Suppressor macrophage treated with lipopolysaccharide for 1 hour (primary cell): ENCODE measurements around the gene BICRA.
A peak's percentile ranks its signal among the peaks of the same experiment; 100 is the strongest.
"Not testable (repeated sequence)": the region's sequence is repeated elsewhere in the genome, so short reads cannot be mapped to it uniquely, and the experiment has no call there.

Source experiments
- DNase-seq, 3 donors: peaks; one replicate each; pipeline ENCODE4 v3.0.0-alpha.2; 2020 to 2022

Gene BICRA

GRCh38 chr19:47608969-47609905 is at the start of gene BICRA:
Gene BICRA (plus strand): TSS chr19:47609134. CDS start chr19:47673575, 64,441 bp downstream.
- DNase-seq = peak; percentile 84 to 94 (median 90)

- no peak for DNase-seq
These were observed 47.9 kb upstream of the BICRA start for GRCh38 chr19:47560999-47561398.

- no peak for DNase-seq
These were observed 47.4 kb upstream of the BICRA start for GRCh38 chr19:47561440-47562057.

- no peak for DNase-seq
These were observed 44.9 kb upstream of the BICRA start for GRCh38 chr19:47564081-47564480.

- no peak for DNase-seq
These were observed 39.6 kb upstream of the BICRA start for GRCh38 chr19:47569331-47569730.

- no peak for DNase-seq
These were observed 36.3 kb upstream of the BICRA start for GRCh38 chr19:47572635-47573034.

- DNase-seq = peak; percentile 60 to 78 (median 74)
These were observed 35.6 kb upstream of the BICRA start, which contains the start of gene ZNF541 for GRCh38 chr19:47573071-47574026. Gene ZNF541 (minus strand): TSS chr19:47573148. CDS start chr19:47555856, 17,292 bp downstream.

- no peak for DNase-seq
These were observed 28.5 kb upstream of the BICRA start for GRCh38 chr19:47580397-47580796.

- no peak for DNase-seq
These were observed 27.2 kb upstream of the BICRA start for GRCh38 chr19:47581605-47582319.

GRCh38 chr19:47582320-47582909 is 26.5 kb upstream of the BICRA start:
- DNase-seq = no peak

GRCh38 chr19:47583161-47583560 is 25.8 kb upstream of the BICRA start:
- not testable (repeated sequence) for DNase-seq

GRCh38 chr19:47587295-47587694 is 21.6 kb upstream of the BICRA start:
- DNase-seq = no peak

GRCh38 chr19:47589824-47590223 is 19.1 kb upstream of the BICRA start:
- no peak for DNase-seq

- DNase-seq = no peak
These were observed 15.1 kb upstream of the BICRA start for GRCh38 chr19:47593860-47594259.

GRCh38 chr19:47595944-47596343 is 13.0 kb upstream of the BICRA start:
- peak; percentile 46 to 58 (median 57) for DNase-seq

GRCh38 chr19:47598407-47599349 is 10.3 kb upstream of the BICRA start:
- DNase-seq = peak; percentile 52 to 68 (median 53)

- DNase-seq = not testable (repeated sequence)
These were observed 9.2 kb upstream of the BICRA start for GRCh38 chr19:47599671-47600245.

- peak; percentile 99 to 100 (median 100) for DNase-seq
These were observed 8.4 kb upstream of the BICRA start for GRCh38 chr19:47600246-47601179.
